NCI-H69 (cell line): ENCODE measurements around the gene CRYBB3.

Experiments
- DNase-seq: peaks from one replicate; lab custom pipeline; 2025; lab: John Stamatoyannopoulos, UW

Gene CRYBB3

DNA sequence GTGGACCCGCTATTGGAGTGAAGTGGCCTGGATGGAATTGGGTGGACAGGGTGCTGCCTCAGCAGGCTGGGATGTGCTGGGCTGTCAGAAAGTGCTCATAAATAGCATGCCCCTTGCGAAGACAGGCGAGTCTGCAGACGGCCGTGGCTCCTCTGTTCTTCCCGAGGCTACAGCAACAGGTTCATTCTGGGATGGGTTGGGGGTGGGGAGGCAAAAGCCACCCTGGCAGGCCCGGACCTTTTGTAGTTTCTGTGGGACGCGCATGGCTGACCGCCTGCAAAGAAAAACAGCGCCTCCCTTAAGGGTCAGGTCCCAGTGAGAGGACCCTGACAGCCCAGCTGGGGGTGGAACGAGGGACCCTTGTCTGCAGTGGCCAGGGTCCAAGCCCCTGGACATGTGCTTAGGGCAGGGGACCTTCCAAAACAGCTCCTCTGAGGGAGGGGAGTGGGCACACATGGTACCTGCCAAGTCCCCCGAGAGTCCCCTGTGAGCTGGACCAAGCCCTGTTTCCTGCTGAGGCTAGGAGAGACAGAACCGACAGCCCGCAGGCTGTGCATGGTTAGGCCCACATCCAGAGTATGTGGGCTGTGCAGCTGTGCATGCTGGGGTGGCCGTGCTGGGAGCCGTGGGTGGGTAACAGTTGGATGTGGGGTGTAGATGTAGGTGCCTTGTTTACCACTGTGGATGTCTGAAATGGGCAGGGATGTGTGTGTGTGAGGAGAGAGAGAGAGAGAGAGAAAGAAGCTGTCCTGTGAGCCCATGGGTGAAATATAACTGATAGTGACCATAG lies at the start of gene CRYBB3:
Gene CRYBB3 (plus strand): TSS at position 128 of the 790 bp plus-strand sequence. CDS start 1,539 bp downstream, outside the sequence.
- DNase-seq = no peak

DNA sequence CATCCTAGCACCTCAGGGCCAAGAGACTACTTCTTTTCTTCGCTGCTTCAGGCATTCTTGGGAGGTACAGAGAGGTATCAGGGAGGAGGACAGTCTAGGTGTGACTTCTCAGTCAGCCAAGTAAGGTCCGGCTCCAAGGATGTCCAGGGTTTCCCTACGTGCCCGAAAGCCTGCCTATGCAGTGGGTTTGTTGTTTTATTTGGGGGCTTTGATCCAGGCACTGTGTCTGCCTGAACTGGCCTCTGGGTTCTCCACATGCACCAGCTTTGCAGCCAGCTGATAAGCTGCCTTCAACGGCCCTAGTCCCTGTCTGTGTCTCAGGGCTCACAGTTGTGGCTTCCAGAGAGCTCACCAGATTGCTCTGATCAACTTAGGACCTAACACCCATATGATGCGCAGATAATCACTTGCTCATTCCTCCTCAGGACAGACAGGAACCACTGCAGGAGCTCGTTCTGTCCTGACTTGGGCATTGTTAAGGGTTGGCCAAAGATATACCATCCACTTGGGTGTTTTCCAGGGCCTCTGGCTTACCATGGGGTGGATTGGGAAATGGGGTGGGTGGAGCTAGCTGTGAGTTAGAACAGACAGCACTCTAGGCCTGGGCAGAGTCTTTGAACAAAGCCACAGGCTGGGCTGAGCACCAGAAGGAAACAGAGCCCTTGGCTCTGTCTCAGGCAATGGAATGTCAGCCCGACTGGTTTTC lies 45.5 kb upstream of the CRYBB3 start:
- DNase-seq = no peak

DNA sequence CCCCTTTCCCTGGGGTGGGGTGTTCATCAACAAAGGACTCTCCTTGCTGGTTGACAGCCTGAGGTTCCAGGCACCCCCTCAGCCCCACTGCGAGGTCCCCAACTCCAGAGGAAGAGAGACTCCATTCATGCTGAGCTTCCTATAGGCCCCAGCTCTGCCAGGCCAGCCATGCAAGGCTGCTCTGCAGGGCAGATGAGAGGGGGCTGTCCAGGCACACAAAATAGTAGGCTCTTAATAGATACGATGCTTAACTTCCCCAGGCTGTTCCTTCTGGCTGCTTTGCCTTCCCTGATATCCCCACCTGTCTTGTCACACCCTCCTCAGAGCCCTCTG lies 45.0 kb upstream of the CRYBB3 start:
- DNase-seq = no peak

DNA sequence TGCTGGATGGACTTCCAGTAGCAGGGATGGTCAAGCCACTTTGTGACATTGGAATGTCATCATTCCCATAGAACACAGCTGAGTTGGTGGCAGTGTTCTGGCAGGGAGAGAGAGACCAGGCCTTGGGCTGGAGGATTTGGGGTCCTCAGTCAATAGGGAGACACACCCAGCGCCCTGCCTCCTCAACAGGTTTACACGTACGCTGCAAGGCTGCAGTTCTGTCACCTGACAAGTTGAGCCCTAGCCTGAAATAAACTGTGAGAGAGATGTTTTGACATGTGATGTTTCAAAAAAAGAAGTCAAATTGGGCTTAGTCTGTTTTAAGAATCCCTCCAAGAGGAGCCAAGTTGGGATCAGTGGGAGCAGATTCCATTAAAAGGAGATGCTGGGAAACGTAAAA lies 42.9 kb upstream of the CRYBB3 start:
- no peak for DNase-seq

DNA sequence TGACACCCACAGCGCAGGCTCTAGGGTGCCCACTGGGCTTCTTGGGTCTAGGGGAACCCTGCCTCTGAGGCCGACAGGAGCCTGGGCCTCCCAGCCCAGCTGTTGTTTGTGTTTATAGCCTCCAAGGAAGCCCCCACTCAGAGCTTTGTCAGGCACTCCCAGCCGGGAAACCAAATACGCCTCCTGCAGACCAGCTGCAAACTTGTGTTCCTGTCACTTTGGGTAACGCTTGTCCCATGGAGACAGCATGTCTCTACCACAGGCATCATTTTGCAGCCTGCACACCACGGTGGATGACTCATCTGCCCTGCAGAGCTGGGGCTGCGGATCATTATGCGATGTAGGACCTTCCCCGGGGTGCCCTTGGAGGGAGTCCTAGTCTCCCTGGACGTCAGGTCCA lies 40.6 kb upstream of the CRYBB3 start:
- DNase-seq = peak; percentile 27

DNA sequence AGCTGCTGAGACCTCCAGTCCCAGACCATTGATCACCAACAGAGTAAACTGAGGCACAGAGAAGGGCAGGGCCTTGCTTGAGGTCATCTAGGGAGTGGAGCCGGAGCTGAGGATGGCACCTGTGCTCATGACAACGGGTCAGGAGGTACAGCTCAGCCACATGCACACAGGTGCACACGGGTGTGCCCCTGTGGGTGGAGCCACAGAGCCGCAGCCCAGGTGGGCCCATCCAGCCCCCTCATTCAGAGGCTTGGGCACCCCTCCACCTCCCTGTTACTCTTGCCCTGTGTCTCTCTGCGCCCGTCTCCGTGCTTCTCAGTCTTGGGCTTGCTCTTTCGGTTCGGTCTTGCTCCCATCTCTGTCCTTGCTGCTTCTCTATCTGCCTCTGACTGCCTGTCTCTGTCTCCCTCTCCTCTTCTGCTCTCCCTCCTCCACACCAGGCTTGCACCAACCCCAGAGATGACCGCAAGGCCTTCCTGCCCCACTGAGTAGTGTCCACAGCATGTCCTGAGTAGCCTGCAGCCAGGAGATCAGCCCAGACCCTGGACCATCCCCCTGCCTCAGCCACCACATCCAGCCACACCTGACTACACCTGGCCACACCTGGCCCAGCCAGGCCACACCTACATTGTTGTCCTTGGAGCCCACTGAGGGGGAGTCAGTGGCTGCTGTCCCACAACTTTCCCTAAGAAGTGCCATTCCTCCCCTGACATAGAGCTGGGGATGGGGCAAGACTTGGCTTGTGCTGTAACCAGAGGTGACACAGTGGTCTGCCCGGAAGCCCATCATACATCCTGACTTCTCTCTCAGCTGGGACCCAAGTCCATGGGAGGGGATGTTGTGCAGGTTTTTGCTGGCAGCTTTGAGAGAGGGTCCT lies 39.3 kb upstream of the CRYBB3 start:
- DNase-seq = no peak

DNA sequence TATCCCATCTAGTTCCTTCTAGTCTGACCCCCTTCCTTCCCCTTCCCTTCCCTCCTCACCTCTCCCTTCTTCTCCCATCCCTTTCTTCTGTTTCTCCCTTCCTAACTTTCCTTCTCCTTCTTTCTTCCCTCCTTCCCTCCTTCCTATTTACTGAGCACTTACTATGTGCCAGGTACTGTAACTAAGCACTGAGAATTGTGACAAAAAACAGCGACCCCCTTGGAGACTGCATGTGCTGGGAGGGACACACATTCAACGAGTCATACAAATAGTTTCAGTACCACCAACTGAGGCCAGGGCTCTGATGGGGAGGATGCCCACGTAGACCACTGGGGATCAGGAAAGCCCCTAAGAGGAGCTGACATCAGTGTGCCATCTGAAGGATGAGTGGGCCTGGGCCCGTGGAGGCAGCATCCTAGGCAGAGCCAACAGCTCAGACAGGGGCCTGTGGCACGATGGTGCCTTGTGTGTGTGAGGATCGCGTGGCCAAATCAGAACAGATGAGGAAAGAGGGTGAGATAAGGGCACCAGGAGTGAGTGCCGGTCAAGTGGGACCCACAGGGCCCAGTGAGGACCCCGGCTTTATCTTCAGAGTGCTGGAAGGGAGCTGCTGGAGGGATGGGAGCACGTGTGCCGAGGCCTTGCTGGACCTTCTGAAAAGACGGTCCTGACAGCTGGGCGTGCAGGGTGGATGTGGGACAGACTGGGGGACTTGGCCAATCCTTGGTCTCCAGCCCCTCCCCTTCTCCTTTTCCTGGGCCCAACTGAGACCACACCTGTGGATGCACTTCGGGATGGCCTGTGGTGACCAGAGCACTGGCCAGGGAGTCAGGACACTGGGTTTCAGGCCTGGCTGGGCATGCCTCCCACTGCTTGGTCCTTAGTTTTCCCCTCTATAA lies 38.4 kb upstream of the CRYBB3 start:
- DNase-seq = no peak

DNA sequence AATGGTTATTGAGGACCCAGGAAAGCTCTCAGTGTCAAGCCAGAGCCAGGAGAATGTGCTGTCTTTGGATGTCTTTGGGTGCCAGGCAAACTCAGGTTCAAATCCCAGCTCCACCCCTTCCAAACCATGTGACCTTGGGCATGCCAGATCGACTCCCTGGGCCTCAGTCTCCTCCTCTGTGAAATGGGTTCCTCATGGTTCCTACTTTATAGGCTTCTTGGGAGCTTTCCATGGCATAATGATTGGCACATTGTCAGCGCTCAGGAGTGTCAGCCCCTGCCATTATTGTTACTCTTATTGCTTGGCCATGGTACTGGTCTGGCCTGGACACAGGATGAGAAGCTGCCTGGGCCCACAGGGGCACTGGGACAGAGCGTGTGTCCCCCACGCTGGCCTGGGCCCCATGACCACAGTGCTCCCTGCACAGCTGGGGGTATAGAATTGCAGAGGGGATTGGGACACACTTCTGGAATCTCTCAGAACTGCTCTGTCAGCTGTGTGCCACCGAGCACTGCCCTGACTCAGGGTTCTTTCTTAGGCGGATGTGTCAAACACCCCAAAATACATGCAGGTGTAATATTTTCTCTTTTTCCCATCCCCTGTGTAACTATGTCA lies 37.6 kb upstream of the CRYBB3 start:
- no peak for DNase-seq

DNA sequence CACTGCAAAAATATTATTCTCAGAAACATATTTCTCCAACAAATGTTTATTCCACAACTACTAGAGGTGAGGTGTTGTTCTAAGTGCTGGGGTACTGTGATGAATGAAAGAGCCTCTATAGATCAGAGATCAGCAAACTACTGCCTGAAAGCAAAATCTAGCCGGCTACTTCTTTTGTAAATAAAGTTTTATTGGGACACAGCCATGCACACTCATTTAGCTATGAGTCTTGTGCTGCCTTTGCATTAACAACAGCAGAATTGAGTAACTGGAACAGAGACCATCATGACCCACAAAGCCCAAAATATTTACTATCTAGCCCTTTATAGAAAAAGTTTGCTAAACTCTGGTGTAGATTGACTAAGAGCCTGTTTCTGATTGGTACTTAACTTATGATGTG lies 37.1 kb upstream of the CRYBB3 start:
- DNase-seq = no peak

DNA sequence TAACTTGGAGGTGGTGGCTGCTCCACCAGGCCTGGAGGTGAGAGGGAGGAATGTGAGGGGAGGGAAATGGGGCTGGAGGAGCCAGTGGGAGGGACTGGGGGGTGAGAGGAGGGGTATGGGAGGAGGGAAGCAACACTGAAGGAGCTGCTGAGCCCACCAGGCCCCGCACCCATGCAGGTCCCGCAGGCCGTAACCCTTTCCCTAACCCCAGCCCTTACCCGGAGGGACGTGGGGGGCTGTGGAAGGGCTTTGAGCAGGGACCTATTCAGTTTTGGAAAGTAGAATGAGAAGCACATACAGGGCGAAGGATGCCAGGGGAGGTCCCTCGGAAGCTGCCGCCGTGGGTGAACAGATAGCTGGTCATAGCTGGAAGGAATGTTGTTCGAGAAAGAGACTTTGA lies 33.9 kb upstream of the CRYBB3 start:
- DNase-seq = no peak

DNA sequence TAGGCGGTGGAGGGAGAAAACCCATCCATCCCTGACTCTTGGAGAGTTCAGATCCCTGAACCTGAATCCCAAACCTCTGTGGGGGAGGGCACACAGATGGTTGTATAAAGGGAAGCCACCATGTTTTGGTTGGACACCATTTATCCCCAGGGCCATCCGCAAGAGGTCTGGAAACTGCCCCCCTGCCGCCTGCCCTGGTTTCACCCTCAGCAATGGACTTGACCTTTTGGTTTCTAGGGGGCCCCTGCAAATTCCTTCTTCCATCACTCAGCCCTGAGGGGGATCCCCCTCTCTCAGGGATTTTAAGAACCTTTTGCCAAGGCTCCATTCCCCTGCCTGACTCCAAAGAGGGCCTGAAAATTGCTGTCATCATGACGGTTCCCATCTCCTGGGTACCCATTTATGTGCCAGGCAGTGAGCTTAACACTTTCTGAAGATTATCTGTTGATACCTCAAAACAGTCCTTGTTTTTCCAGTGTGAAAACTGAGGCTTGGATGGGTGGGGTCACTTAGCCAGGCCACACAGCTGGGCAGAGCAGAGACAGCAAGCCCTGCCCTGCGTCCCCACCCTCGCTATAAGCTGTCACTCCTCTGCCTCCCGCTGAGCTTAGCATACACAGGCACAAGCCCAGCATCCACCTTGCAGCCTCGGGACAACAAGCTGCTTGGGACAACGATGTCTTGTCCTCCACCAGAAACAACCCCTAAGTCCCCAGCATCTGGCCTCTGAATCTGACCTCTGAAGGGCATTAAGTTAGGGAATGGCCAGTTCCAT lies 33.2 kb upstream of the CRYBB3 start:
- DNase-seq = peak; percentile 75

DNA sequence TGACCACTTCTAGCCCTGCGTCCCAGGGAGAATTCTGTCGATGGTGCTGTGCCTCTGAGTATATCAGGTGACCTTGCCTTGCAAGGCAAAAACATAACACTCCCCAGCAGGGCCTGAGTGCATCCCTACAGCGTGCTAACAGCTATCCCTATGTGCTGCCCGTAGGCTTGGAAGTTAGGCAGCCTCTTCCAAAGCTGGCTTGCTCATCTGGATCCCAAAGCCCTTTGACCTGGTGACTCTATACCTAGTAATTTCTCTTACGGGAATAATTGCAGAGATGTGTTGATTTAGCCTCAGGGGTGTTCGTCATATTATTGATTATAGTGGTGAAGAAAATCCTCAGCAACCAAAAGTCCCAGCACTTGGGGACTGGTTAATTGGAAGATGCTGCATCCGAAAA lies 32.6 kb upstream of the CRYBB3 start:
- peak; percentile 91 for DNase-seq

DNA sequence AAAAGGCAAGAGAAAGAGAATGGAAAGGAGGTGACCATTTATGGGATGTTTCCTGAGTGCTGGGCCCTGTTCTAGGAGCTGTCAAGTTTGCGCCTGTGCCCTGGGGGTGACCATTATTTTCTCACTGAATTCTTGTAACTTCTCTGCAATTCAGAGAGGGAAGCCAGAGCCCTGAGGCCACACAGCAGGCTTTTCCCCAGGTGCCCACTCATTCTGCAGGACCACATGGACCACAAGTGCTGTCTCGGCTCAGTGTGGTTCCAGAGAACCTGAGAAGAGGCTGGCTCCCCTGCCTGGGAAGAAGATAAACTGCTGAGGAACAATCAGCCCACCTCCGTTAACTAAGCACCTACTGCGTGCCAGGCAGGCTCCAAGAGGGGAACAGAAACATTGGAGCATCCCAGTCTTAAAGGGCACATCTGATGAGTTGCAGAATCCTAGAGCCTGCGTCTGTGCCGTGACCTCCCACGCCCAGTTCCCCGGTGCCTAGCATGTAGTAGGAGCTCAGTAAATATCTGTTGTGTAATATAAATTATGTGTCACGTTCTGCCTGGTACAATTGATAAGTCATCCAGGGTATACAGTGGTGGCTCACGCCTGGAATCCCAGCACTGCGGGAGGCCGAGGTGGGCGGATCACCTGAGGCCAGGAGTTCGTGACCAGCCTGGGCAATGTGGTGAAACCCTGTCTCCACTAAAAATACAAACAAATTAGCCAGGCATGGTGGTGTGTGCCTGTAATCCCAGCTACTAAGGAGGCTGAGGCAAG lies 31.6 kb upstream of the CRYBB3 start:
- peak; percentile 12 for DNase-seq

DNA sequence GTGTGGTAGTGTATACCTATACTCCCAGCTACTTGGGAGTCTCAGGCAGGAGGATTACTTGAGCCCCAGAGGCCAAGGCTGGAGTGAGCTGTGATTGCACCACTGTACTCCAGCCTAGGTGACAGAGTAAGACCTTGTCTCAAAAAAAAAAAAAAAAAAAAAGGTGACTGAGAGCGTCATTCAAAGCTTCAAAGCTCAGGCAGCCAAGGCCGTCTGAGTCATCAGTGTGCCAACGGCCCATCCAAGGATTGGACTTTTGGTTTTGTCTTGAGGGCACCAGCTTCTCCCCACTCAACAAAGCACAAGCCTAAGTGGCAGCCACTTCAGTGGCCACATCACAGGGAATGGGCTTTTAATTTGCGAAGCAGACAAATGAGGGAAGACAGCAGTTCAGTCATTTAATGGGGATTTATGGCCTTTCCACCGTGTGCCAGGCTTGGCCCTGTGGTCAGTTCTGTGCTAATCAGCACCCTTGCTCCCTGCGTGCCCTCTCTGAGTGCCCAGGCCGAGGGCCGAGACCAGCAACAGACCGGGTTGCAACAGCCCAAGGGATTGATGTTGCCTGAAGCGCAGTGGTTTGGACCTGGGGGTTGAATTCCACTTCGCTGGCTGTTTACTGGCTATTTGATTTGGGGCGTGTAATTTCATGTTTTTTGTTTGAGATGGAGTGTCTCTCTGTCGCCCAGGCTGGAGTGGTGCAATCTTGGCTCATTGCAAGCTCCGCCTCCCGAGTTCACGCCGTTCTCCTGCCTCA lies 30.2 kb upstream of the CRYBB3 start:
- DNase-seq = no peak

DNA sequence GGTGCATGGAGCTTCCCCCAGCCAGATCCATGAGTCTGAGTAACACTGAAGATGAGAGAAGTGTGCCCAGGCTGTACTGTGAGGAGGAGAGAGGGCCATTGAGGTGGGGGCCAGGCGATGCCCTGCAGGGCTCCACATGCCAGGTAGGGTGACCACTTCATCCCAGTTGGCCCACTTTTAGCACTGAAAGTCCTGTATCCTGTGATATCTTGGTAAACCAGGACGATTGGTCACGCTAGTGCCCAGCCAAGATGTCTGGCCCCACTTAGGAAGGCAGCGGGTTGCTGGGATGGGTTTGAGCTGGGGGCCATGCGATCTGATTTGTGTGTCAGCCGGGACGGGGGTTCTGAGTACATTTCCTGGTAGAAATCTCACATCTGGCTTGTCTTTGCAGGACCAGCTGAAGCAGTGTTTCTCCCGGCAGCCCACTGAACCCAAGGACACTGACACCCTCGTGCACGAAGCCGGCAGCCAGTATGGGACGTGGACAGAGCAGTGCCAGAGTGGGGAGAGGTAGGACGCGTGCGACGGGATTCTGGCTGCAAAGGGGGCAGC lies 29.2 kb upstream of the CRYBB3 start:
- no peak for DNase-seq

DNA sequence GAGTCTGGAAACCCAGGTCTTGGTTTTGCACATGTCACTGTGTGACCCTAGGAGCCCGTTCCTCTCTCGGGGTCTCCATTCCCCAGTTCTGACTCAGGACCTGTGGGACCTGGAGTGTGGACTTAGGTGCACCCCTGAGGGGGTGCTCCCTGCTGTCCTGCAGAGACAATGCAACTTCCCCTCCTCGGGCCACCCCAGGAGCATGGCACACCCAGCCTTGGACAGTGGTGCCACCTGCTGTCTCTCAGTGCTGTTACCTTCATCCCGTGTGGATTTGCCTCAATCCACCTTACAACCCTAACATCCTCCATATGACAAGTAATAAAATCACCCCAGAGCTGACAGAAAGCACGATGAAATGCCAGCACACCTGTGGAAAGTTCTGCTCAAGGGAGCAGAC lies 27.5 kb upstream of the CRYBB3 start:
- peak; percentile 60 for DNase-seq

DNA sequence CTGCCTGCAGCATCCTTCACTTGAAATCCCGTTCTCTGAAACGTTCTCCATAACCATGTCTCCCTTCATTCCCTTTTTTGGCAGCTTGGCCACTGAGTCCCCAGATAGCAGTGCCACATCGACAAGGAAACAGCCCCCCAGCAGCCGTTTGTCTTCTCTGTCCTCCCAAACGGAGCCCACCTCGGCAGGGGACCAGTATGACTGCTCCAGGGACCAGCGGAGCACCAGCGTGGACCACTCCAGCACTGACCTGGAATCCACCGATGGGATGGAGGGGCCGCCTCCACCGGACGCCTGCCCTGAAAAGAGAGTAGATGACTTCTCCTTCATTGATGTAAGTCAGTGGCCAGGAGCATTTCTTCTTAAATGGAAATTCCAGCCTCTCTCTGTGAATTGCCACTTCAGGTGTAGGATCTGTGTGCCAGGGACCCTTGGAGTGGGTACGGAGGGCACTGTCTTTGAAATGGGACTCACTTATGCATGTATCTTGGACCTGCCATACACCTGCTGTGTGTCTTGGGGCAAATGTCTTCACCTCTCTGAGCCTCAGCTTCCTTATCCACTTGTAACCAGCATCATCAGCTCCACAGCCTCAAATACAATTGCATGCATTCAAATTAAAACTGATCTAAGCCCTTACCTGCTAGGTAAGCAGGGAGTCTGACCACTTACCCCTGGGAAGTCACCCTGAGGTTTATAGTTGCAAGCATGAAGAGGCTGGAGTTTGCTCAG lies 25.3 kb upstream of the CRYBB3 start:
- no peak for DNase-seq

DNA sequence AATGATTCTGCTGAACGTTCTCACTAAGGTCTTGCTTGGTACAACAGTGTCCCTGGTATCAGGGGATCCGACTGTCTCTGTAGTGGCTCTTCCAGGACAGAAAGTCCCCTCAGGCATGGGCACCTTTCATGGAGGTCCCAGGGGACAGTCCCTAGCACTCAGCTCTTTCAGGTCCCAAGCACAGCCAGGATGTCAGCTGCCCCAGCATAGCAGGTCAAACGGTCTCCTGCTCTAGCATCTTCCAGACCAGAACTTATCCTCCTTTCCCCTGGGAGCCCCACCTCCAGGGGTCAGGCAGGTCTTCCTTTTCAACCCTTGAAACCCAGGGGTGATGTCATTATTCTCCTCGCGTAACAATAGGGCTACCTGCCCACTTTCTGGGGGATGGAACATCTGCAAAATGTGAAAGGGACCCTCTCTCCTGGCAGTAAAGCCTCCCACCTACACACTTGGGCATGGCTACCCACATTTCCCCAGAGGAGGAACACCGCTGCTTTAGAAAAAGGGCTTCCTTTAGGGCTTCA lies 24.7 kb upstream of the CRYBB3 start:
- DNase-seq = no peak
